ENCODE results near the gene MYH9. TPM values are rescaled to one million over a fixed set of nuclear protein-coding genes. Genes with fewer than 3 reads are reported as not detected.
A peak's percentile ranks its signal among the peaks of the same experiment; 100 is the strongest.

The MYH9 gene
- total and polyA plus RNA-seq, 4 donors: 32.3 to 150 (median 98.7) TPM

DNA sequence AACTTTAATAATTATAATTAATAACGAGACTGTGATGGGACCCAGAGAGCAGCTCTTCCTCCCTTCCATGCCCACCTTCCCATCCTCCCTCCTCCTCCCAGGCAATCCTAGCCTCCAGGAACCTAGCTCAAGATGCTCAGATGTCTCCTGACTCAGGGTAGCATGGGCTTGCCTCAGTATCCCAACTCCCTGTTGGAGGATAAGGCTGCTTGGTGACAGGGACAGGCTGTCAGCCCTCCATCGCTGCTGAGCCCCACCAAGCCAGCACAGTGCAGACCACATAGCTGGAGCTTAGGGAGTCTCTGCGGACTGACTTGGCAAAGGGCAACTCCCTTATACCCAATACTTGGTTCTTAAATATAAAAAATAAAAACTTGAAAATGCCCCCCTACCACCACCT, 11.5 kb downstream of the MYH9 start:
- Histone ChIP-seq H3K9me3 (ENCODE audit: control insufficient read depth in 4 of 4, low read length in 3 of 4) (no peaks in the 10 kb centered on the region), H3K9ac (ENCODE audit: low read depth in 1 of 2, low read length in 2 of 2) (no peak overlapping the region), H3K4me3 (ENCODE audit: low read depth in 1 of 3, low read length in 3 of 3) (no peak overlapping the region), H3K27me3 (ENCODE audit: control insufficient read depth in 4 of 4, insufficient read depth in 4 of 4, low read length in 3 of 4) (no peaks in the 10 kb centered on the region), H3K27ac (ENCODE audit: low read depth in 1 of 2, low read length in 2 of 2) (peak overlapping the region in 1 of 2 donors; percentile 69), H3K36me3 (ENCODE audit: control insufficient read depth in 4 of 4, insufficient read depth in 3 of 4, low read depth in 1 of 4, low read length in 3 of 4) (peaks cover 0 to 4% (median 0%) of the 10 kb centered on the region in 4 donors), H3K4me1 (ENCODE audit: control insufficient read depth in 4 of 4, insufficient read depth in 4 of 4, low read length in 3 of 4) (peaks cover 28 to 60% (median 43%) of the 10 kb centered on the region in 4 donors)
- 87% methylated on average over 3 of the region's 3 CpGs for WGBS
- TF ChIP-seq NR2F2 (IDR thresholded peaks at IDR 0.05): no peak
- TF ChIP-seq SP1 (IDR thresholded peaks at IDR 0.05): no peak
- no peak for TF ChIP-seq ZBTB33 (IDR thresholded peaks at IDR 0.05)
- TF ChIP-seq CTCF (IDR thresholded peaks at IDR 0.05; ENCODE audit: low read depth, low read length, missing input control): no peak
- no peak for TF ChIP-seq FOXA2 (IDR thresholded peaks at IDR 0.05)
- TF ChIP-seq EGR1 (IDR thresholded peaks at IDR 0.05; ENCODE audit: low read depth in 2 of 2): no peak
- TF ChIP-seq MAX (IDR thresholded peaks at IDR 0.05): no peak
- no peak for TF ChIP-seq TAF1 (conservative IDR thresholded peaks at IDR 0.05)
- no peak for DNase-seq (ENCODE audit: low spot score)

DNA sequence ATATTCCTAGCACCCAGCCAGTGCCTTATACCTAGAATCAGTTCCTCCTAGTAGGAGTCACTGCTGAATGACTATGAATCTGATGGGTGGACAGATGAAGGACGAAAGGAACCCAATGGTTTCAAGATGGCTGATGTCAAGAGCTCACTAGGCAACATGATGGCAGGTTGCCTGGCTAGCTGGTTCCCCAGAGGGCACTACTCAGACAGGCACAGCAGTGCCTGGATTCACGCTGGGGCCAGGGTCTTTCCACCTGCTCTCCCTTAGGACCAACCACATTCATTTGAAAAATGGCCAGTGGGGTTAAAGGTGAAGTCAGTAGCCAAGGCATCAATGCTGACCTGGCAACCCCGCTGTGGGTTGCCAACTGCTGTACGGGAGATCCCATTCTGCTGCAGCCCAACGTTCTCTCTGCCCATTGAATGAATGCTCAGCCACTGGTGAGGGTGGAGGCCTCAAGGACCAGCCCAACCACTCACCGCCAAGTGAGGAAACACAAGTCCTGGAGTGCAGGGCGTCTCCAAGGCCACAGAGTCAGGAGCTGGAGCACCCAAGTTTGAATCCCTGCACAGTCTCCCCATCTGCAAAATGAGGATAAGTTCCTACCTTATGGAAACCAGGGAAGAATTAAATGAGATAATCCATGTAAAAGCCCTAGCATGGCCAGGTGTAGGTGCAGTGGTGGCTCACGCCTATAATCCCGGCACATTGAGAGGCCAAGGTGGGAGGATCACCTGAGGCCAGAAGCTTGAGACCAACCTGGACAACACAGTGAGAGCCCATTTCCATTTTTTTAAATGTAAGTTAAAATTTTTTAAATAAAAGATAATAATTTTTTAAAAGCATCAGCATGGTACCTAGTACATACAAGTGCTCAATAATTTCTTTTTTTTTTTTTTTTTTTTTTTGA, 12.4 kb downstream of the MYH9 start:
- no peak overlapping the region for H3K4me3 ChIP-seq (ENCODE audit: low read depth in 1 of 3, low read length in 3 of 3)
- TF ChIP-seq ZBTB33 (IDR thresholded peaks at IDR 0.05) (no peak), RXRA (IDR thresholded peaks at IDR 0.05) (no peak), GABPA (IDR thresholded peaks at IDR 0.05 in 1 of 2, conservative IDR thresholded peaks at IDR 0.05 in 1 of 2) (no peak), YY1 (IDR thresholded peaks at IDR 0.05) (peak; percentile 34), JUND (IDR thresholded peaks at IDR 0.05) (no peak), TAF1 (conservative IDR thresholded peaks at IDR 0.05) (no peak), NR2F2 (IDR thresholded peaks at IDR 0.05) (peak; percentile 50), FOXA1 (IDR thresholded peaks at IDR 0.05) (no peak)
- DNase-seq (ENCODE audit: low spot score): no peak

More for the DNA sequence above, 12.4 kb downstream of the MYH9 start:
- 53% methylated on average over 9 of the region's 9 CpGs for WGBS
- Histone ChIP-seq H3K36me3 (ENCODE audit: control insufficient read depth in 4 of 4, insufficient read depth in 3 of 4, low read depth in 1 of 4, low read length in 3 of 4) (peaks cover 0 to 2% (median 0%) of the 10 kb centered on the region in 4 donors), H3K27me3 (ENCODE audit: control insufficient read depth in 4 of 4, insufficient read depth in 4 of 4, low read length in 3 of 4) (no peaks in the 10 kb centered on the region), H3K4me1 (ENCODE audit: control insufficient read depth in 4 of 4, insufficient read depth in 4 of 4, low read length in 3 of 4) (peaks cover 33 to 64% (median 50%) of the 10 kb centered on the region in 4 donors), H3K27ac (ENCODE audit: low read depth in 1 of 2, low read length in 2 of 2) (peak overlapping the region; percentile 3 to 58), H3K9me3 (ENCODE audit: control insufficient read depth in 4 of 4, low read length in 3 of 4) (no peaks in the 10 kb centered on the region), H3K9ac (ENCODE audit: low read depth in 1 of 2, low read length in 2 of 2) (peak overlapping the region in 1 of 2 donors; percentile 37)
